Vagina (tissue), 2 donors: Measurements from ENCODE around the gene ULK4. TPM values are rescaled to one million over a fixed set of nuclear protein-coding genes. Genes with fewer than 3 reads are reported as not detected.

Experiments
- DNase-seq, 2 donors: peaks; one replicate each; pipeline ENCODE4 v3.0.0-alpha.2; 2017; ENCODE audit errors: extremely low spot score in 2 of 2
- H3K27ac ChIP-seq: fragments of 200-600 bp; sonication (generic); one replicate; pipeline ENCODE4 v1.5.1; 2019
- H3K27me3 ChIP-seq: fragments of 200-600 bp; sonication (generic); one replicate; pipeline ENCODE4 v1.5.1; 2019
- H3K36me3 ChIP-seq, 2 donors: fragments of 200-600 bp; sonication (generic); one replicate each; pipeline ENCODE4 v1.5.1; 2017 to 2019
- H3K4me1 ChIP-seq: fragments of 200-600 bp; sonication (generic); one replicate; pipeline ENCODE4 v1.5.1; 2019
- H3K4me3 ChIP-seq, 2 donors: fragments of 200-600 bp; sonication (generic); 1 replicate in 1 of 2; 2 replicates in 1 of 2; pipeline ENCODE4 v1.5.1; 2016 to 2019
- H3K9me3 ChIP-seq: fragments of 200-600 bp; sonication (generic); one replicate; pipeline ENCODE4 v1.5.1; 2019
- POLR2A ChIP-seq, 2 donors: fragments of 450-650 bp; IDR thresholded peaks; one replicate each; pipeline ENCODE4 v1.6.1; 2017; ENCODE audit warnings: antibody characterized with exemption in 2 of 2, mild to moderate bottlenecking in 2 of 2, moderate library complexity in 2 of 2
- POLR2AphosphoS5 ChIP-seq, 2 donors: sonication (generic); formaldehyde crosslinking; IDR thresholded peaks; one replicate each; pipeline ENCODE4 v1.9.0; 2017; ENCODE audit warnings: antibody characterized with exemption in 2 of 2, mild to moderate bottlenecking in 2 of 2, low read depth in 1 of 2; ENCODE audit not compliant: insufficient read depth in 1 of 2
- intact Hi-C: fragments of 100-400 bp; cut with DNase I; formaldehyde crosslinking; loops from one replicate; pipeline ENCODE4 v1.15.1; 2023
- total RNA-seq: library from RNA; depleted of rRNA; stranded (reverse); fragments of >200 nt; gene quantifications from one replicate; pipeline ENCODE4 v1.2.3, GENCODE V29; 2016
- TF ChIP-seq, protein P1 (sequence below), 3 experiments: fragments of 450-650 bp in 2 of 3; fragments of 200-600 bp in 1 of 3; sonication (generic) in 1 of 3; IDR thresholded peaks; one replicate each; pipeline ENCODE4 v1.5.1; 2017 to 2019; ENCODE audit warnings: antibody characterized with exemption in 3 of 3, mild to moderate bottlenecking in 2 of 3, moderate library complexity in 2 of 3

The ULK4 gene
- total RNA-seq, 1 donor from 2014 or later: 24.1 TPM

DNA sequence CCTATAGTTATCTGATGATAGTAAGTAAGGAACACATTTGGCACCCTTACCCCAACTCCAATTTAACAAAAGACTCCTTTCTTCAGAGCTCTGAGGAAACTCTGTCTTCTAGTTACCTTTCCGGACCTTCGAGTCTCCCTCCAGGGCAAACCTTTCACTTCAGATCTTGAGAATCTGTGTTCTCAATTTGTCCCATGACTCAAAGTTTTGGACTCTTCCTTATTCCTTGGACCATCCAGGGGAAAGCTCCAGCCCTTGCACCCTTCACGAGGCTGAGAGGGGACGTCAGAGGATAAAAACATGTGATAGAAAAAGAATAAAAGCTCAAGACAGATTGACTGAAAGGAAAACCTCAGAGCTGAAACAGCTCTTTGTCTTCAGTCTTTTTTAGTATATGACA, 685.7 kb downstream of the ULK4 start:
- H3K9me3 ChIP-seq: no peaks in the 10 kb centered on the region
- no peak overlapping the region for H3K27ac ChIP-seq
- no peaks in the 10 kb centered on the region for H3K27me3 ChIP-seq
- intact Hi-C loops: no loop called here
- H3K36me3 ChIP-seq: no peaks in the 10 kb centered on the region
- DNase-seq: no peak
- H3K4me3 ChIP-seq: no peak overlapping the region
- H3K4me1 ChIP-seq: no peaks in the 10 kb centered on the region
- TF ChIP-seq, protein P1, sequence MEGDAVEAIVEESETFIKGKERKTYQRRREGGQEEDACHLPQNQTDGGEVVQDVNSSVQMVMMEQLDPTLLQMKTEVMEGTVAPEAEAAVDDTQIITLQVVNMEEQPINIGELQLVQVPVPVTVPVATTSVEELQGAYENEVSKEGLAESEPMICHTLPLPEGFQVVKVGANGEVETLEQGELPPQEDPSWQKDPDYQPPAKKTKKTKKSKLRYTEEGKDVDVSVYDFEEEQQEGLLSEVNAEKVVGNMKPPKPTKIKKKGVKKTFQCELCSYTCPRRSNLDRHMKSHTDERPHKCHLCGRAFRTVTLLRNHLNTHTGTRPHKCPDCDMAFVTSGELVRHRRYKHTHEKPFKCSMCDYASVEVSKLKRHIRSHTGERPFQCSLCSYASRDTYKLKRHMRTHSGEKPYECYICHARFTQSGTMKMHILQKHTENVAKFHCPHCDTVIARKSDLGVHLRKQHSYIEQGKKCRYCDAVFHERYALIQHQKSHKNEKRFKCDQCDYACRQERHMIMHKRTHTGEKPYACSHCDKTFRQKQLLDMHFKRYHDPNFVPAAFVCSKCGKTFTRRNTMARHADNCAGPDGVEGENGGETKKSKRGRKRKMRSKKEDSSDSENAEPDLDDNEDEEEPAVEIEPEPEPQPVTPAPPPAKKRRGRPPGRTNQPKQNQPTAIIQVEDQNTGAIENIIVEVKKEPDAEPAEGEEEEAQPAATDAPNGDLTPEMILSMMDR (IDR thresholded peaks at IDR 0.05): no peak
- no peak for TF ChIP-seq POLR2AphosphoS5 (IDR thresholded peaks at IDR 0.05; ENCODE audit: insufficient read depth in 1 of 2, low read depth in 1 of 2)
- TF ChIP-seq POLR2A (IDR thresholded peaks at IDR 0.05): no peak

DNA sequence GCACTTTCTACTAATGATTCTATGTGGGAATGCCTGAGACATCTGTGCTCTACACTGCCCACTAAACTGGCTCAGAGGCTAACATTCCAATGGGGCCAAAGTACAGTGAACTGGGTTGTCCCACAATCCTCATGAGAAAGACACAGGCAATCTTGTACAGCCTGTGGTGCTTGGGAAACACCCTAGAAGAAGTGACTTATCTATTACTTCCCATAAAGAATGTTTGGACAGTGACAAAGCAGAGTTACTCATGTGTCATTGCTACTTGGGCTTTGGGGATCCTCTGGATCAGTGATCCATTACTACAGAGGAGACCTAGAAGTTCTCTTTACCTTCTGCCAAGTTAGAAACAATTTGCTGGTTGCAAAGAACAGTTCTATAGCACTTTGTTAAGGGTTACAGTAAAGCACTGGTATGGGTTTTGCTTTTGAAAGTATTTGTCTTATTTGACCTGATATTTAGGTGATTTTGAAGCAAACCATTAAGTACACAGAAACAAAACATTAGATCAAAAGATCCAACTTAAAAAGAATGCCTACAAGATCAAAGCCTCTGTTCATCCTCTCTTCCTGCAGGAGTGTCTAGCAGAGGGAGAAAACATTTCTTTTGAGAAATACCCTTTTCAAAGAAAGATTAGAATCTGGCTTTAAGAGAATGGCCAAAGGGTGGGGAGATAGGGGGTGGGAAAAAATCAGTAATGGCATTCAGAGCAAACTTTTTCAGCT, 686.8 kb downstream of the ULK4 start:
- Histone ChIP-seq H3K36me3 (no peaks in the 10 kb centered on the region), H3K9me3 (no peaks in the 10 kb centered on the region), H3K27ac (no peak overlapping the region), H3K27me3 (no peaks in the 10 kb centered on the region), H3K4me1 (no peaks in the 10 kb centered on the region), H3K4me3 (no peak overlapping the region)
- no peak for DNase-seq
- intact Hi-C loops: no loop called here
- TF ChIP-seq POLR2A (IDR thresholded peaks at IDR 0.05): no peak
- TF ChIP-seq, protein P1 (IDR thresholded peaks at IDR 0.05): no peak
- no peak for TF ChIP-seq POLR2AphosphoS5 (IDR thresholded peaks at IDR 0.05; ENCODE audit: insufficient read depth in 1 of 2, low read depth in 1 of 2)

DNA sequence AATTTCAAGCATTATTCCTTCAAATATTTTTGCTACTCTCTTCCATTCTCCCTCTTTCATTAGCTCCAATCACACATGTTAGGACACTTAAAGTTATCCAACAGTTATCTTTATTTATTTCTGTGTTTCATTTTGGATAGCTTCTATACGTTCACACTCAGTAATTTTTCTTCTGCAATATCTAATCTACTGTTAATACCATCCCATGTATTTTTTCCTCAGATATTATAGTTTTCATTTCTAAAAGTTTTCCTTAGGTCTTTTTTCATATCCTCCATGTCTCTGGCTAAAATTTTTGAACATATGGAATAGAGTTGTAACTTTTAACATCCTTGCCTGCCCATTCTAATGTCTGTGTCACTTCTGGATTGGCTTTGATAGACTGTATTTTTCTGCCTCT, 689.2 kb downstream of the ULK4 start:
- no peaks in the 10 kb centered on the region for H3K27me3 ChIP-seq
- H3K4me3 ChIP-seq: no peak overlapping the region
- no peaks in the 10 kb centered on the region for H3K9me3 ChIP-seq
- no peak overlapping the region for H3K27ac ChIP-seq
- no peaks in the 10 kb centered on the region for H3K36me3 ChIP-seq
- intact Hi-C loops: no loop called here
- TF ChIP-seq, protein P1 (IDR thresholded peaks at IDR 0.05): no peak
- TF ChIP-seq POLR2AphosphoS5 (IDR thresholded peaks at IDR 0.05; ENCODE audit: insufficient read depth in 1 of 2, low read depth in 1 of 2) (no peak), POLR2A (IDR thresholded peaks at IDR 0.05) (no peak)
- H3K4me1 ChIP-seq: no peaks in the 10 kb centered on the region
- no peak for DNase-seq

DNA sequence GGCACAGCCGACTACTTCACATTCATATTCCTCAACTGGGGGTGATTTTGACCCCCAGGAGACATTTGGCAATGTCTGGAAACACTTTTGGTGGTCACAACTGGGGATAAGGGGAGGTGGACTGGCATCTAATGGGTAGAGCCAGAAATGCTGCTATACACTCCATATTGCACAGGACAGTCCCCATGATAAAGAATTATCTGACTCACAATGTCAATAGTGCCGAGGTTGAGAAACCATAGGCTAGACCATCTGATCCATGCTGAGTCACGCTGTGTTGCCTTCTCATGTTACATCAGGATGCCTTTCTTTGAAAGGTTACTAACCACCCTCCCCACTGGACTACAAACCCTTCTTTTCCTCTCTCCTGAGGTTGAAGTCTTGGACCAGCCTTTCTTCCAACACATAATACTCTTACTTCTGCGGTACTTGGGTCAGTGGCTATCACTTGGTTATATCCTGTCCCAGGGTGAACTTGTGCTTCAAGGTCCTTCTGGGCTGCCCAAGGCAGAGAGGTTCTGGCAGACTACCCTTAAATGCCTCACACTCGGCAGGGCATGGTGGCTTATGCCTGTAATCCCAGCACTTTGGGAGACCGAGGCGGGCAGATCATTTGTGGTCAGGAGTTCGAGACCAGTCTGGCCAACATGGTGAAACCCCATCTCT, 693.8 kb downstream of the ULK4 start:
- TF ChIP-seq POLR2AphosphoS5 (IDR thresholded peaks at IDR 0.05; ENCODE audit: insufficient read depth in 1 of 2, low read depth in 1 of 2): peak in 1 of 2 donors; percentile 27
- no peak for TF ChIP-seq POLR2A (IDR thresholded peaks at IDR 0.05)
- TF ChIP-seq, protein P1 (IDR thresholded peaks at IDR 0.05): no peak
- H3K36me3 ChIP-seq: no peaks in the 10 kb centered on the region
- DNase-seq: no peak
- H3K27me3 ChIP-seq: no peaks in the 10 kb centered on the region
- H3K27ac ChIP-seq: no peak overlapping the region
- no peak overlapping the region for H3K4me3 ChIP-seq
- intact Hi-C loops: no loop called here
- H3K9me3 ChIP-seq: no peaks in the 10 kb centered on the region
- H3K4me1 ChIP-seq: no peaks in the 10 kb centered on the region

DNA sequence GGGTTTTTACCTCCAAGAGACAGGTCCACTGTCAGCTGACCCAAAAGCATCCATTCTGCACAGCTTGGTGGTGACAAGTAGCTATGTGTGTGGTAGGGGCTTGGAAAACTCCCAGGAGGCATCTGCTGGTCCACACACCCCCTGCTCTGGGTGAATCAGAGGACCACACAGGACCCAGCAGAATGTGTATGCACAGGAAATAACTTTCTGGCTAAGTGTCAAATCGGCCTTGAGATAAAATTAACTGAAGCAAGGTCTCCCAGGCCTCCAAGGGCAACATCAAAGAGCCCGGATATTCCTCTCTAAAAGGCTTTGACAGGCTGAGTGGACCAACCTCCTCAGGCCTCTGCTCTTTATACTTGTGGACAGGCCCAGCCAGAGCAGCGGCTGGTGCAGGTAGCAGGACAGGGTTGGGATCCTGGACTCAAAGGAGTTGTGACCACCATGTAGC, 696.1 kb downstream of the ULK4 start:
- Histone ChIP-seq H3K4me1 (no peaks in the 10 kb centered on the region), H3K9me3 (no peaks in the 10 kb centered on the region), H3K27ac (no peak overlapping the region), H3K36me3 (no peaks in the 10 kb centered on the region), H3K4me3 (no peak overlapping the region), H3K27me3 (no peaks in the 10 kb centered on the region)
- intact Hi-C loops: no loop called here
- DNase-seq: no peak
- TF ChIP-seq POLR2AphosphoS5 (IDR thresholded peaks at IDR 0.05; ENCODE audit: insufficient read depth in 1 of 2, low read depth in 1 of 2): no peak
- TF ChIP-seq, protein P1 (IDR thresholded peaks at IDR 0.05): no peak
- no peak for TF ChIP-seq POLR2A (IDR thresholded peaks at IDR 0.05)
